SK-N-SH (cell line): Measurements from ENCODE around the gene SYT7. TPM values are rescaled to one million over a fixed set of nuclear protein-coding genes. Genes with fewer than 3 reads are reported as not detected.
A peak's percentile ranks its signal among the peaks of the same experiment; 100 is the strongest.

Experiments
- CTCF ChIA-PET: fragments of 300-600, 350-600 bp; formaldehyde crosslinking; extraction: SDS; loops from one replicate; lab custom pipeline; 2021; lab: Yijun Ruan, JAX
- POLR2A ChIA-PET: fragments of 350-600 bp; sonication (Branson Sonifier 250); formaldehyde crosslinking; extraction: SDS; loops from one replicate; lab custom pipeline; 2020; ENCODE audit warnings: antibody characterized with exemption, inconsistent platforms; lab: Yijun Ruan, JAX
- DNase-seq: peaks from one replicate; pipeline ENCODE4 v3.0.0; 2012
- H2AFZ ChIP-seq: fragments of 200-600 bp; sonication (generic); 2 replicates; pipeline ENCODE4 v1.8.1; 2016; ENCODE audit warnings: antibody characterized with exemption, mild to moderate bottlenecking, low read depth
- H3F3A ChIP-seq: fragments of 200-600 bp; sonication (generic); replicated peaks from 2 replicates; pipeline ENCODE3; 2016; ENCODE audit warnings: antibody characterized with exemption, mild to moderate bottlenecking; ENCODE audit not compliant: insufficient read depth
- H3K27ac ChIP-seq, 2 experiments: fragments of 200-500 bp in 1 of 2; fragments of 200-600 bp in 1 of 2; sonication (Bioruptor generic) in 1 of 2; sonication (generic), shearing (Covaris generic) in 1 of 2; 2 replicates each; pipeline versions ENCODE4 v1.5.1 to v1.6.1; 2014 to 2016; ENCODE audit warnings: low read depth in 2 of 2, inconsistent platforms in 1 of 2, low read length in 1 of 2, mild to moderate bottlenecking in 1 of 2, mixed read lengths in 1 of 2
- H3K27me3 ChIP-seq: fragments of 200-600 bp; sonication (generic), shearing (Covaris generic); 2 replicates; pipeline ENCODE4 v1.6.1; 2016; ENCODE audit warnings: mixed run types; ENCODE audit not compliant: insufficient read depth
- H3K36me3 ChIP-seq, 2 experiments: fragments of 200-500 bp in 1 of 2; fragments of 200-600 bp in 1 of 2; sonication (Bioruptor generic) in 1 of 2; sonication (generic) in 1 of 2; replicated peaks in 1 of 2; 2 replicates each; pipeline versions ENCODE3 to v1.5.1; 2014 to 2016; ENCODE audit warnings: low read length in 1 of 2, mild to moderate bottlenecking in 1 of 2; ENCODE audit not compliant: insufficient read depth in 2 of 2, control insufficient read depth in 1 of 2
- H3K4me1 ChIP-seq, 2 experiments: fragments of 200-500 bp in 1 of 2; fragments of 200-600 bp in 1 of 2; sonication (Bioruptor generic) in 1 of 2; sonication (generic), shearing (Covaris generic) in 1 of 2; 2 replicates each; pipeline versions ENCODE4 v1.5.1 to v1.6.1; 2014 to 2016; ENCODE audit warnings: low read depth in 1 of 2, low read length in 1 of 2, mixed run types in 1 of 2; ENCODE audit not compliant: insufficient read depth in 2 of 2, control insufficient read depth in 1 of 2
- H3K4me2 ChIP-seq: fragments of 200-600 bp; sonication (generic), shearing (Covaris generic); 2 replicates; pipeline ENCODE4 v1.6.1; 2017; ENCODE audit warnings: mixed run types
- H3K4me3 ChIP-seq, 2 experiments: fragments of 200-500 bp in 1 of 2; fragments of 200-600 bp in 1 of 2; sonication (Bioruptor generic) in 1 of 2; sonication (generic), shearing (Covaris generic) in 1 of 2; 2 replicates each; pipeline versions ENCODE4 v1.5.1 to v1.8.1; 2014 to 2016; ENCODE audit warnings: low read depth in 2 of 2, inconsistent platforms in 1 of 2, low read length in 1 of 2, mild to moderate bottlenecking in 1 of 2, mixed read lengths in 1 of 2, moderate library complexity in 1 of 2
- H3K79me2 ChIP-seq: fragments of 200-600 bp; sonication (generic); 2 replicates; pipeline ENCODE4 v1.8.1; 2017; ENCODE audit warnings: mild to moderate bottlenecking; ENCODE audit not compliant: insufficient read depth
- H3K9ac ChIP-seq: fragments of 200-600 bp; sonication (generic); 2 replicates; pipeline ENCODE4 v1.6.1; 2017; ENCODE audit warnings: mixed run types
- H3K9me2 ChIP-seq: fragments of 200-600 bp; sonication (generic); 2 replicates; pipeline ENCODE4 v1.6.1; 2017; ENCODE audit warnings: mixed run types
- H3K9me3 ChIP-seq: fragments of 200-600 bp; sonication (generic); 2 replicates; pipeline ENCODE4 v1.6.1; 2017; ENCODE audit warnings: mixed run types, mild to moderate bottlenecking, moderate library complexity
- H4K20me1 ChIP-seq: fragments of 200-600 bp; sonication (generic); 2 replicates; pipeline ENCODE4 v1.6.1; 2017; ENCODE audit warnings: mild to moderate bottlenecking, mixed run types; ENCODE audit not compliant: insufficient read depth
- FOXJ3 ChIP-seq: sonication (generic); formaldehyde crosslinking; IDR thresholded peaks from 2 replicates; pipeline ENCODE4 v1.5.1; 2020; ENCODE audit warnings: mild to moderate bottlenecking, missing genetic modification reagents
- FOXM1 ChIP-seq: IDR thresholded peaks from 2 replicates; pipeline ENCODE4 v1.4.0; 2012; ENCODE audit warnings: low read depth, mild to moderate bottlenecking
- GABPA ChIP-seq: IDR thresholded peaks from 2 replicates; pipeline ENCODE4 v1.4.0; 2012; ENCODE audit warnings: low read depth, mild to moderate bottlenecking
- GATA2 ChIP-seq: sonication (generic); formaldehyde crosslinking; IDR thresholded peaks from 2 replicates; pipeline ENCODE4 v1.5.0; 2020; ENCODE audit warnings: mild to moderate bottlenecking, missing genetic modification reagents
- IRF3 ChIP-seq: fragments of 150-350 bp; IDR thresholded peaks from 2 replicates; pipeline ENCODE4 v1.6.1; 2016; ENCODE audit warnings: mild to moderate bottlenecking, low read depth, low read length
- JUND ChIP-seq: IDR thresholded peaks from 2 replicates; pipeline ENCODE4 v1.4.0; 2012
- MEF2A ChIP-seq: IDR thresholded peaks from 2 replicates; pipeline ENCODE4 v1.4.0; 2012; ENCODE audit warnings: low read depth, borderline replicate concordance
- NFIC ChIP-seq: IDR thresholded peaks from 2 replicates; pipeline ENCODE4 v1.4.0; 2012; ENCODE audit warnings: borderline replicate concordance
- NRF1 ChIP-seq: IDR thresholded peaks from 2 replicates; pipeline ENCODE4 v1.6.1; 2012; ENCODE audit warnings: low read depth, mild to moderate bottlenecking, low read length
- POLR2AphosphoS5 ChIP-seq: IDR thresholded peaks from 2 replicates; pipeline ENCODE4 v1.6.1; 2012; ENCODE audit warnings: low read depth, low read length
- RCOR1 ChIP-seq: fragments of 150-350 bp; IDR thresholded peaks from 2 replicates; pipeline ENCODE4 v1.6.1; 2017; ENCODE audit warnings: antibody characterized with exemption, low read length
- REST ChIP-seq: IDR thresholded peaks from 2 replicates; pipeline ENCODE4 v1.6.1; 2012; ENCODE audit warnings: mild to moderate bottlenecking, low read depth, low read length, moderate library complexity
- RFX5 ChIP-seq: IDR thresholded peaks from 2 replicates; pipeline ENCODE4 v1.6.1; 2012; ENCODE audit warnings: mild to moderate bottlenecking, improper control_type of control experiment, low read length
- RXRA ChIP-seq: IDR thresholded peaks from 2 replicates; pipeline ENCODE4 v1.4.0; 2012; ENCODE audit warnings: low read depth, mild to moderate bottlenecking, borderline replicate concordance
- SIN3A ChIP-seq: IDR thresholded peaks from 2 replicates; pipeline ENCODE4 v1.6.1; 2012; ENCODE audit warnings: low read depth, mild to moderate bottlenecking, low read length, moderate library complexity, borderline replicate concordance
- SMC3 ChIP-seq: IDR thresholded peaks from 2 replicates; pipeline ENCODE4 v1.6.1; 2012; ENCODE audit warnings: low read depth, low read length, improper control_type of control experiment
- TAF1 ChIP-seq: IDR thresholded peaks from 2 replicates; pipeline ENCODE4 v1.6.1; 2012; ENCODE audit warnings: low read depth, mild to moderate bottlenecking, low read length, moderate library complexity, borderline replicate concordance
- YY1 ChIP-seq: IDR thresholded peaks from 2 replicates; pipeline ENCODE4 v1.4.0; 2012; ENCODE audit warnings: low read depth, mild to moderate bottlenecking
- ZBTB33 ChIP-seq: IDR thresholded peaks from 2 replicates; pipeline ENCODE4 v1.4.0; 2012; ENCODE audit warnings: low read depth, borderline replicate concordance
- WGBS: methylation state at CpG from one replicate; pipeline ENCODE4 v1.1.6; 2017; ENCODE audit warnings: low lambda C conversion rate; 5-methylcytosine and 5-hydroxymethylcytosine counted together
- polyA plus RNA-seq, 3 experiments: library from polyadenylated mRNA; depleted of rRNA; stranded (reverse); fragments of >200 nt; gene quantifications; 2 replicates each; pipeline ENCODE4 v1.2.3, GENCODE V29; 2012

SYT7 gene
- polyA plus RNA-seq, 1 of the 3 experiments (the other 2 are of a cell fraction): 1.1 TPM

- TF ChIP-seq YY1: no peak
- no peak for TF ChIP-seq NRF1
Observed at GRCh38 chr11:61599968-61600710, 19.3 kb upstream of the SYT7 start (continued).

- Histone ChIP-seq H3K9me2 (no peaks in the 10 kb centered on the region), H3K4me3 (no peak overlapping the region), H3K9ac (no peak overlapping the region), H3K9me3 (no peaks in the 10 kb centered on the region), H3F3A (no peaks in the 10 kb centered on the region), H2AFZ (no peak overlapping the region), H3K27ac (peak overlapping the region in 1 of 2 experiments; percentile 39; a peak in 2 of 4 replicates), H3K27me3 (no peaks in the 10 kb centered on the region; the same call in 1 of the 2 replicates), H3K79me2 (no peaks in the 10 kb centered on the region), H3K36me3 (no peaks in the 10 kb centered on the region), H3K4me2 (peak overlapping the region; percentile 27), H4K20me1 (no peaks in the 10 kb centered on the region), H3K4me1 (peaks cover 9 to 44% of the 10 kb centered on the region in 2 experiments; a peak in 2 of 4 replicates)
- ChIA-PET POLR2A (interaction anchor here (0.7 to 1.4 kb wide), 4 partner anchors 18 to 29 kb away, joined by 3 to 4 read pairs (median 4); partner anchors contain the start of gene SYT7), CTCF (interaction anchor here (0.8 to 1.9 kb wide), 16 partner anchors 8 to 122 kb away, joined by 3 to 8 read pairs (median 5); partner anchors contain the start of gene LRRC10B)
- WGBS: 51% methylated on average over 16 of the region's 25 CpGs
- TF ChIP-seq RFX5: no peak
- no peak for TF ChIP-seq MEF2A
- no peak for TF ChIP-seq GATA2 (CRISPR knock-in tag)
- TF ChIP-seq SIN3A: no peak
- TF ChIP-seq POLR2AphosphoS5: no peak
- no peak for TF ChIP-seq TAF1
- no peak for TF ChIP-seq IRF3
- TF ChIP-seq NFIC: no peak
- no peak for TF ChIP-seq FOXM1
- TF ChIP-seq FOXJ3 (CRISPR knock-in tag): no peak
- TF ChIP-seq RXRA: no peak
- no peak for TF ChIP-seq REST
- TF ChIP-seq JUND: no peak
- TF ChIP-seq ZBTB33: no peak
- no peak for TF ChIP-seq SMC3
- TF ChIP-seq GABPA: no peak
- no peak for TF ChIP-seq RCOR1
- peak; percentile 55 for DNase-seq
Observed at GRCh38 chr11:61598886-61599868, 18.3 kb upstream of the SYT7 start.
